NOMO-1 treated with dmso at 0.1 percent for 144 hours (cell line): ENCODE measurements around the gene ACAD11.
"Not testable (repeated sequence)": the region's sequence is repeated elsewhere in the genome, so short reads cannot be mapped to it uniquely, and the experiment has no call there.

Source experiments
- DNase-seq: peaks from one replicate; lab custom pipeline; 2025; ENCODE audit not compliant: unreplicated experiment; lab: John Stamatoyannopoulos, UW

The ACAD11 gene

DNA sequence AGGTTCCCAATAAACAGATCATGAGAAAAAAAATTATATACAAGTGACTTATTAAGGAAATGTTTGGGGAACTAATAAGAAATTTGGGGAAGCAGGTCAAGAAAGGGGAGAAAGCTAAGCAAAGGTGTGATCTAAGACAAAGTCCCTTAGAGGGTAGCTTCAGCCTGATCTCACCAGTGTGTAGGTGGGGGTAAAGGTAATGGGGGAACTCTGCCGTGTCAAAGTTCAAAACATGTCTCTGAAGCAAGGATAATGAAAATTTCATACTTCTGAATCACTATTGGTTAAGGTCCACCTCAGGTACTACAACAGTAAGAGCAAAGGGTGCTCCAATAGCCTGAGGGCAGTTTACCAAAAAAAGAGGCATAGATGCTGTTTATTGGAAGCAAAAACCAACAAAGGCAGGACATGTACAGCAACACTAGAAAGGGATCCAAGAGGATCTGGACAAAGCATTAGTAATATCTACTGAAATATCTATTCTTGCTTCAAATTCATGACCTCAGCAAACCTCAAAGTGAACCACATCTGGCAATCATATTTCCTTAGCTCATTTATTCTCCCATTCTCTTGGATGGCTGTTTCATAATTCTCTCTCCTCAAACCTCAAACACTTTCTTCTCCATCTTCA lies 6.9 kb downstream of the ACAD11 start:
- DNase-seq, result no peak

DNA sequence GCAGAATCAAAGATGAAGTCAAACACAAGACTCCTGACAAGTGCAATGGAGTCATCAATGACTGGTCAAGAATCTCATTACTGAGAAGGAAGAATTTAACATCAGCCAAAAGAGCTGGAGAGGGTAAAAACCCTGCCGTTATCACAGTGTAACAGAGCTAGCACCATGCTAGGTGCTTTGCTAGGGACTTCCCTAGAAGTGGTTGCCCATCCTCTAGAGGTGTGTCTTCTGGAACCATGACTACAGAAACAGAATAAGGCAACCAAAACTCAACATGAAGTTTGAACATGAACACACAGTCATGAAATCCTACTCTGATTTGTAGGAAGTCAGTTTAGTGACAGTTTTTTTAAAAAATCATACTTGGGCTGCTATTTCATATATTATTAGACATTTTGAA lies 9.5 kb downstream of the ACAD11 start:
- no peak for DNase-seq

DNA sequence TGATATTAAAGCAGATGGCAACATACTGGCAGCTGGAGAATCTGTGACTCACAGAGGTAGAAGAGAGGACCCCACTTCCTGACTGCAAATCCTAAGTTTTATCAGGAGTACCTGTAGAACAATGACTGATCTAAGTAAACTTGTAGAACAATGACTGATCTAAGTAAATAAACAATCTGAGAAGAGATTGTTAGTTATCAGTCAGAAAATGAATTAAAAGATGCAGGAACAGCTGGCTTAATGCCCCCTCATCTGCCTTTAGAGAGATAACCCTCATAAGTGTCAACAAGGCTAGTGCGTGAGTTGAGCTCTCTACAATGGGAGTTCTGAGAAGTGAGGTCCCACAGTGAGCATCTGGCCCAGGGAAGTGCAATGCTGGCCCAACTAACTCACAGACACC lies 14.6 kb downstream of the ACAD11 start:
- DNase-seq, result no peak

DNA sequence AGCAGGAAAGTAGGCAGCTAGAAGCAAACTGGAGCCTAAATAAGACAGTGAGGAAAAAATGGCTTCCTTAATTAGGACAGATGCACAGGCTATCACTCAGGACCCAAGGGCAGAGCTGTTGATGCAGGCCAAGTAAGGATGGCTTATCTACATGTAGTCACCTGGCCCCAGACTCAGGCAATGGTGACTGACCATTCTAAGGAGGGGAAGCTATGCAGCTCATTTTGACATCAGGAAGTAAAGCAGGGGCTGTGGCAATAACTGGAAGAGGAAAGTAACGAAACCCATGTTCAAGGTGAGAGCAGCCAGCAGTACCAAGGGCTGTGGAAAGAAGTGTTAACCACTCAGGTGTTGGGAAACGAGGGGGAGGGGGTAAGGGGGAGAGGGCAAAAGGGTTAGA lies 16.2 kb downstream of the ACAD11 start:
- DNase-seq, result no peak

DNA sequence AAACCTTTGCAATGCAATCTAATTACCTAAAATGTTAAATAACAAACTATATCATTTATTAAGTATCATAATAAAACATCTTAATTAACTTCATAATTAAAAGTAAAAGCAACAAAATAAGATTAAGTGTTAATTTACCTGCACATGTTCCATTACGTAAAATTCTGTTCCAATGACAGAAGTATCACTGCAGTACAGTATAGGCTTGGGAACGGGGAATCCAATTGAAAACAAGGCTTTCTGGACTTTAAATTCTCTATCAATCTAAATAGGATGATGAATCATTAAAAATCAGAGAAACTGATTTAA lies 17.1 kb downstream of the ACAD11 start:
- DNase-seq, result no peak

DNA sequence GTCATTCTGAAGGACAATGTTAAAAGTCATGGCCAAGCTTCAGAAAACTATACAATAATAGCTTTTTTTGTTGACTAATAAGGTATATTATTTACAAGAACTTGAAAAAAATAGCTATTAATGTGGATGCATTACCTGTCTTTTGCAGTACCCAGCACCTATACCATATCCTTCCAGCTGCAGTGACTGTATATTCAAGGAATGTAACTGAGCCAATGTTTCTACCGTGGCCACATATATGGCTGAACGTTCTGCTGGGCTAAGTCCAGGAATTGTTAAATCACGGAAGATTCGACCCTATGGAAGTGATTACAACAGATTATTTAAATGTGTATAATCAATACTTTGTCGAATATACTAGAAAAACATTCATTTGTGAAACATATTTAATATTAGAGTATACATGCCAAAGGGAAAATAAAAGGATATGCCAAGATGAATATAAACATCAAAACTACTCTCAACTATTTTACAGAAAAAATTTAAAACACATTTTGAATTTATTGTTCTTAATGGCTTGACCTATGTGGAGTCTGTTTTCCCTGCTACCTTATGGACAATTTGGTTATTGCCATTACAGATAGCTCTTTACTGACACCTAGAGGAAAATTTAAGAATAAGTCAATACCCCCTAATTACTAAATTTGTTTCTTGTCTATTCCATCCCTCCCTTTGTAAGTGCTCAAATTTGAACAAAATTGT lies 17.6 kb downstream of the ACAD11 start:
- peak; percentile 8 for DNase-seq

DNA sequence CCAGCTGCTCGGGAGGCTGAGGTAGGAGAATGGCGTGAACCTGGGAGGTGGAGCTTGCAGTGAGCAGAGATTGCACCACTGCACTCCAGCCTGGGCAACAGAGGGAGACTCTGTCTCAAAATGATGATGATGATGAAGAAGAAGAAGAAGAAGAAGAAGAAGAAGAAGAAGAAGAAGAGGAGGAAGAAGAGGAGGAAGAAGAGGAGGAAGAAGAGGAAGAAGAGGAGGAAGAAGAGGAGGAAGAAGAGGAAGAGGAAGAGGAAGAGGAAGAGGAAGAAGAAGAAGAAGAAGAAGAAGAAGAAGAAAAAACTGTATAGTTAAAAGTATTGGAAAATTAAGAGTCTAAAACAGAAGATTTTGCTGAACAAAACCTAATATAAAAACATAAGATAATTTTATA lies 18.2 kb downstream of the ACAD11 start:
- not testable (repeated sequence) for DNase-seq

DNA sequence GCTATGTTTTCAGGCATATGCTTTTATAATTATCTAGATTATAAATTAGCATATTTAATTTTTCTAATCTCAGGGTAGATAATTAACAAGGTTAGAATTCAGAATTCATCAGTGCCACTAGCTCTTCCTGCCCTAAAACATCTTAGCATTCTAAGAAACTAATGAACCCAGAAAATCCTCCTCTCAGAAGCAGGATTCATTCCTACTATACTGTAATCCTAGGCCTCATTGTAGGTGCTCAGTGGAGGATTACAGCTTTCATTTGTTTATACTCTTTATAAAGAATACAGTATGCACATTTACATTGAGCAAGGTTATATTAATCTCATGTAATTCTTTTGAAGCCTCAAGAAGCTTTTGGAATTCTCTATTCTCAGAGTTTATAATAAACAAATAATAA lies 20.9 kb downstream of the ACAD11 start:
- DNase-seq, result no peak

DNA sequence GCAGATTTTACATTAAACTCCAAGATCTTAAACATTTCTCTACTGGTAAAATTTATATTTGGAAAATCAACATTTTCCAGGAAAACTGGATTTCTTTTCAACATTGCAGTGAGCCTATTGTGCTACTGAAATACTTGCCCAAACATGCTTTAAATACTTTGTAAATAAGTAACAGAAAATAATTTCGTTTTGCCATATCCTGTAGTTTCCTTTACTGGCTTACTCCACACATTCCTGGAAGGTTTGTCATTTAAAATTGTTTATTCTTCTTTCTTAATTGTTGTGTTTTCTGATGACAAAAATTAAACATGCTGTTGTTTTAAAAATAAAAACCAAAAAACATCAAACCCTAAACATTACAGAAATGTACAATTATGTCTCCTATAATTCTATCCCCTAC lies 22.0 kb downstream of the ACAD11 start:
- no peak for DNase-seq

DNA sequence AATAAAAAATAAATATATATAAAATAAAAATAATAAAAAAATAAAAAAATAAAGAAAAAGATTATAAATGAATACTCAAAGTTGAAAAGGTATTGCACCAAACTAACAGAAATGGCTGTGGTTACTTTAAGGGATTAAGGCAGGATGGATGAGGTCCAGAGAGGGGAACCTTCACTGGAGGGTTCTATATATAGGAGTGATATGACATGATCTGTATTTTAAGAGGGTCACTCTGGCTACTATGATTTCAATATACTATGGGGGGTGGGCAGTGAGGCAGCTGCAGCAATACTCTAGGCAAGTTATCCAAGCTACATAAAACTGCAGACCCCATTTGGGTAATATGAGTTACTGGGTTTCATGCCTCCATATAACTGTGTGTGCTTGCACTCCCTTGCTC lies 24.6 kb downstream of the ACAD11 start:
- no peak for DNase-seq

DNA sequence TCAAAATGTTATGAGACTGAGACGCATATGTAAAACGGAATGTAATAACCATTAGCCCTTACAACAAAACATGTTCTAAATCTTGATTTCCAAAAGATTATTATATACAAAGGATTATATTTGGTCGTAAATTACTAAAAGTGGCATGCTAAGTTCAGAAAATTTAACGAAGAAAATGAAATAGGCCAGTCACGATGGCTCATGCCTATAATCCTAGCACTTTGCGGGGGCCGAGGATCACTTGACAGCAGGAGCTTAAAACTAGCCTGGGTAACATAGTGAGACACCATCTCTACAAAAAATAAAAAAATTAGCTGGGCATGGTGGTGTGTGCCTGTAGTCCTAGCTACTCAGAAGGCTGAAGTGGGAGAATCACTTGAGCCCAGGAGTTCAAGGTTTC lies 29.0 kb downstream of the ACAD11 start:
- DNase-seq, result no peak

DNA sequence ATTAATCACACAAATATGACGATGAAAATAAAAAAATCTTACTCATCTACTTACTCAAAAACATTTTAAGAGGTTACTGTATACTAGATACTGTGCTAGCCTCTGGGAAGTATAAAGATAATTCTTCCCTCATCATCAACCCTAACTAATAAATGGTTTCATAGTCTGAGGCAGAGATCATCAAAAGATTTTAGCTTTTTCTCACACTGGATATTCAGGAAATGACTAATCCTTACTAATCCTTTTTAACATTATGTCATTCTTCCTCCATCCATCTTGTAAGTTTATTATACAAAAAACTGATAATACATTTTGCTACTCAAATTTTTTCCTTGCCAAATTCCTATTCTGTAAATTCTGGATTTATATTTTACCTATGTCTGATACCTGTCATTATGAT lies 29.7 kb downstream of the ACAD11 start:
- DNase-seq, result no peak

DNA sequence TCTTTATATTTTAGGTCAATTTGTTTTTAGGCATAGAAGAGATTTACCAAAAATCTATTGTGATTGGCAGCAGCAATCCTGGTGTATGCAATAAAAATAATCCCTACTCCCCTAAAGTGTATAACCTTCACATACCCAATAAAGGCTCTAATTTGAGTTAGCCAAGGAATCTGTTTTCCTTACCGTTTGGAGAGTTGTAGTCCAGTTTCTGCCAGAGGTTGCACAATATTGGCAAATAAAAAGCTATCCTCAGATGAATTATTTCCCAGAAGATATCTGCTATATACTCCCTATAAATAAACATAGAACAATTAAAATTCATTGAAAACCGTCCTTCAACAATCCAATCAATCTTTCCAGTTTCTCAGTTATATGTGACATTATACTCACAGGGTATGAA lies 31.5 kb downstream of the ACAD11 start:
- no peak for DNase-seq

DNA sequence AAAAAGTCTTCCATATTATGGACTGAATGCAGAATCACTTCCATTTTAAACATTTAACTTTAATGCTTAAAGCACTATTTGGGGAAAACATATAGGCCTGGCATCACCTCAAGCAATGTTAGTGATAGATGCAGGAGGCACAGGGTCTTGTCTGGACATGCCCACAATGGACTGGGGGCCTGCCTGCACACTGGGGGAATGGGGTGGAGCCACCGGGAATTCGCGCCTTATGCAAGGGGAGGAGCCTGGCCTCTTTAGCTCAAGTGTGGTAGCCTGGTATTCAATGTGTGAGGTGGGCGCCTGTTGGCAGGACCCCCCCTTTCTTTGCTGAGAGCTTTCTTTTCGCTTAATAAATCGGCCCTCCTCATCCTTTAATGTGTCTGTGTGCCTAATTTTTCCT lies 32.7 kb downstream of the ACAD11 start:
- no peak for DNase-seq

DNA sequence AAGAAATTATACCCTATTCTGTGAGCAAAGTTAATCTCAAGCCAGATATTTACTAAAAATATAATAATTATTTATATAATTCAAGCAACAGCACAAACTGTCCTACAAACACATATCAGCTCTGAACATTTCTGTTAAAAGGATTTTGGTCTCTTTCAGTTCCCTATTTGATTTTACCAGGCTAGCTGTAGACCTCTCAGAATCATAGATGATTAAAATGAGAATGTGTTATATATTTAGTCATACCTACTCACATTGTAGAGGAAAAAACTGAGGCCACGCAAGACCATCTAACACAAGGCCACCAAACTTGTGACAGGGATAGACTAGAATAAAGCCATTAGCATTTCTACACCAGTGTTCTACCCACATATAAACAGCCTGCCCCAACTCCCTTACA lies 34.0 kb downstream of the ACAD11 start:
- no peak for DNase-seq

DNA sequence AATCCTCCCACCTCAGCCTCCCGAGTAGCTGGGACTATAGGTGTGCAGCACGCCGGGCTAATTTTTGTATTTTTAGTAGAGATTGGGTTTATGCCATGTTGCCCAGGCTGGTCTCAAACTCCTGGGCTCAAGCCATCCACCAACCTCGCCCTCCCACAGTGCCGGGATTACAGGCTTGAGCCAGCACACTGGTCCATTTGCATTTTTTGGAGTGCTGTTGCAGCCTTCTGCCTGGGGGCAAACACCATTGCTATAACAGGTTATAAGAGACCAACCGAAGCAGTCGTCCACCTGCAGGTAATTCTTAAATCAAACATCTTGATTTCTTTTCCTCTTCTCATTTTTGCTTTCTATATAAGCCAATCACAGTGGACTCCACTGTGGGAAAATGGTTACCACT lies 34.8 kb downstream of the ACAD11 start:
- no peak for DNase-seq

DNA sequence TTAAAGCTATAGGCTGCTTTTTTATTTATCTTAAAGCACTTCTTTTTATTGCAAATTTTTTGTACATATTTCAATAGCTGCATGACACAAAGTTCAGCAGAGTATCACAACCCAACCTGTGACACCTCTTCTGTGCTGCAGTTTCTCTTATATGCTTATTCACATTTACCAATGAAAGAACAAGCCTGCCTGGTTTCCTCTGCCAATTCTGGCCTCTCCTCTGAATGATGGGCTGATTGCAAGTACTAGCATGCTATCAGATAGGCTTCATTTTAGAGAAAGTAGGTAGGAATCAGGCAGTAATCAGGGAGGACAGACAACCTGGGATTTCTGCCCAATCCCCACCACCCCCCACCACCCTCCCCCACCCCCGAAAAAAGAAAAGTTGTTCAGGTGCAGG lies 36.0 kb downstream of the ACAD11 start:
- DNase-seq, result no peak

DNA sequence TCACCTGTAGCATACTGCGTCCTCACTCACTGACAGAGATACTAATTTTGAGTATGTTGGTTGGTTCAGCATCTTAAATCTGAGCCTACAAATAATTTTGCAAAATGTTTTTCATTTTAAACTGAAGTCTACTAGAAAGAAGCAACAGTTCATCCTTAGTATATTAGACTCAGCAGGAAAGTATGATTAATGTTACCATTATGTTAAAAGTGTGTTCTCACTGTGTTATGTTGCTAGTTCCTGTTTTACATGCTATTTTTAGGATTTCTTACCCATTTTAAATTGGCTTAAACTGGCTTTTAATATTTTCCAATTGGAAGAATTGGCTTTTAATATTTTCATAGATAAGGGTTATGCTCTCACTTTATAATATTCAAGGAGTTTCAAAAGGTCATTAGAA lies 36.8 kb downstream of the ACAD11 start:
- no peak for DNase-seq

DNA sequence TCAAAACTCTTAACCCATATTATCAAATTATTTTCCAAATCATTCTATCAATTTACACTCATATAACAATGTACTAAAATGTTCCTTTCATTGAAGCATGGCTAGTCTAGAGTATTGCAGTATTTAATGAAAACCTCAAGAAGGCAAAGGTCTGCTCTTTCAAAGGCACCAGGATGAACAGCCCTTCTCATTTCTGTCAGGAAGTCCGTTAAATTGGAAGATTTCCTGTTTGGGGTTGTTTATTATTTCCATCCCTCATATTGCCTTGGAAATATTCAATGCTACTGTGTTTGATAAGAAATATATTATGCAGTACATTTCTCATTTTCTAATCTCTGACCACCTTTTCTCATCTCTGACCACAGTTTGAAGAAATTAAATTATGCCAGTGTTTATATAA lies 37.5 kb downstream of the ACAD11 start:
- no peak for DNase-seq

DNA sequence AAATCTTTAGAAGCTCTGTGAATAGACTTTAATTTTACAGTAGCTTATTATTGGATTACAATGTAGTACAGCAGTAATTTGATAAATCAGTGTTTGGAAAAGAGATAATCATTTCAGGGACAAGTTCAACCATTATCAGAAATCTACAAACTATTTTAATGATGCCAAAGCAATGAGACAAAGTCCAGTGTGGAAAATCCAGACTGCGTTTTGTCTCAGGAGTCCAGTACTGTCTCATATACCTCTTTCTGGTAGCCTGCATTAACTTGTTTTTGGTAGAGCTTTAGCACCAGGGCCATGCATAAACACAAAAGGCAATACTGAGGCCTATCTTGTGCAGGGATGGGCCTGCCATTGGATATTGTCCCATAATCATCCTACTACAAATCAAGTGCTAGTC lies 42.8 kb downstream of the ACAD11 start:
- no peak for DNase-seq

DNA sequence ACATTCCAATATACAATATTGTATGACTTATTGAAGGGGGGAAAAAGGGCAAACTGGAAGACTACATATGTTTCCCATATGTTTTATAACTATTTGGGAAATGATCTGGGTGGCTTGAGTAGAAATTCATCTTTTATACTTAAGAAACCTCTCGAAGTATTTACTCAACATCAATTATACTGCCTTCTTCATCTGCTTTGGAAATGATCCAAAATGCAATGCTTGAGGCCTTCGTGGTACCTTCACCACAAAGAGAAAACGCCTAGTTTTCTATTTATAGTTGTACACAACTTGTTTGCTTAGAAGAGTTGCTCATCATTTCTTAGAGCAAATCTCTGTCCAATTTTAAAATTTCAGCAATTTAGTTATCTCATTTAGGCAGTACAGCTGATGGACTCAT lies 43.7 kb downstream of the ACAD11 start:
- DNase-seq, result no peak

DNA sequence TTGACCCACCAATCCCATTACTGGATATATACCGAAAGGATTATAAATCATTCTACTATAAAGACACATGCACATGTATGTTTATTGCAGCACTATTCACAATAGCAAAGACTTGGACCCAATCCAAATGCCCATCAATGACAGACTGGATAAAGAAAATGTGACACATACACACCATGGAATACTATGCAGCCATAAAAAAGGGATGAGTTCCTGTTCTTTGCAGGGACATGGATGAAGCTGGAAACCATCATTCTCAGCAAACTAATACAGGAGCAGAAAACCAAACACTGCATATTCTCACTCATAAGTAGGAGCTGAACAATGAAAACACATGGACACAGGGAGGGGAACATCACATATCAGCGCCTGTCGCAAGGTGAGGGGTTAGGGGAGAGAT lies 44.3 kb downstream of the ACAD11 start:
- not testable (repeated sequence) for DNase-seq

DNA sequence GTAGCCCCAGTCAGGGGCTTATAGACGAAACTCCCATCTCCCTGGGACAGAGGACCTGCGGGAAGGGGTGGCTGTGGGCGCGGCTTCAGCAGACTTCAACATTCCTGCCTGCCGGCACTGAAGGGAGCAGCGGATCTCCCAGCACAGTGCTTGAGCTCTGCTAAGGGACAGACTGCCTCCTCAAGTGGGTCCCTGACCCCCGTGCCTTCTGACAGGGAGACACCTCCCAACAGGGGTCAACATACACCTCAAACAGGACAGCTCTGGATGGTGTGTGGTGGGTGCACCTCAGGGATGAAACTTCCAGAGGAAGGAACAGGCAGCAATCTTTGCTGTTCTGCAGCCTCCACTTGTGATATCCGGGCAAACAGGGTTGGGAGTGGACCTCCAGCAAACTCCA lies 53.0 kb downstream of the ACAD11 start:
- DNase-seq, result not testable (repeated sequence)
